NCI-H1417 treated with DMSO at 0.1 percent for 48 hours (cell line): ENCODE results near the gene KCNC1.

Source experiments
- DNase-seq: peaks from one replicate; lab custom pipeline; 2025; lab: John Stamatoyannopoulos, UW

The KCNC1 gene

DNA sequence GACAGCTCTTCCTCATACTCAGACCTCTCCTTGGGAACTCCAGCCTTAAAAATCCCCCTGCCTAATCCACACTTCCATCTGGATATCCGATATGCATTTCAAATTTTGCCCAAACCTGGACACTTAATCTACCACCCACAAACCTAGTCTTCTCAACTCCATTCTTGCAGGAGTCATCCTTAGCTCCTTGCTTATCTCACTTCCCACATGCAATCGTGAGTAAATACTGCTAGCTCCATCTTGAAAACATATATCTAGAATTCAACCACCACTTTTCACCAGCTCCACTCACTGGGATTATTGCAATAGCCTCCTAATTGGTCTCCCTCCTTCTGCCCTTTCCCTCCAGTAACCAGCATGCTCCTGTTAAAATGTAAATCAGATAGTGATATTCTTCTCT lies 17.8 kb upstream of the KCNC1 start:
- DNase-seq, result no peak

DNA sequence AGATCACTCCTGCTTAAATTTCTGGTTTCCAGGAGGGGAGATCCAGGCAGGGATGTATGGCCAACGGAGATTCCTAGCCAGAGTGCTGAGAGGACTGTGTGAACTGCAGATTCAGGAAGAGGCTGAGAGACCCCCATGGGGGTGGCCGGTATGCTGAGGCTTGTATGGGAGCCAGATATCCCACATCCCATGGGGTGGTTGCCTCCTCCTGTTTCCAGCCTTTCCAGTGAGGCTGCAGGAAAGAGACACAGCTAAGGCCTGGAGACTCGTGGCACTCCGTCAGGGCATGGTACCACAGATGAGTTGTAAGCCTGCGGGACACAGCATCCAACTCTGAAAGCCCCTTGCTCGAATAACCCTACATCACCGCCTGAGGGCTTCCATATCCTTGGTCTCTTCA lies 16.6 kb upstream of the KCNC1 start:
- DNase-seq, result no peak

- DNase-seq, result no peak
Measured at GRCh38 chr11:17718510-17718962, 16.0 kb upstream of the KCNC1 start.

DNA sequence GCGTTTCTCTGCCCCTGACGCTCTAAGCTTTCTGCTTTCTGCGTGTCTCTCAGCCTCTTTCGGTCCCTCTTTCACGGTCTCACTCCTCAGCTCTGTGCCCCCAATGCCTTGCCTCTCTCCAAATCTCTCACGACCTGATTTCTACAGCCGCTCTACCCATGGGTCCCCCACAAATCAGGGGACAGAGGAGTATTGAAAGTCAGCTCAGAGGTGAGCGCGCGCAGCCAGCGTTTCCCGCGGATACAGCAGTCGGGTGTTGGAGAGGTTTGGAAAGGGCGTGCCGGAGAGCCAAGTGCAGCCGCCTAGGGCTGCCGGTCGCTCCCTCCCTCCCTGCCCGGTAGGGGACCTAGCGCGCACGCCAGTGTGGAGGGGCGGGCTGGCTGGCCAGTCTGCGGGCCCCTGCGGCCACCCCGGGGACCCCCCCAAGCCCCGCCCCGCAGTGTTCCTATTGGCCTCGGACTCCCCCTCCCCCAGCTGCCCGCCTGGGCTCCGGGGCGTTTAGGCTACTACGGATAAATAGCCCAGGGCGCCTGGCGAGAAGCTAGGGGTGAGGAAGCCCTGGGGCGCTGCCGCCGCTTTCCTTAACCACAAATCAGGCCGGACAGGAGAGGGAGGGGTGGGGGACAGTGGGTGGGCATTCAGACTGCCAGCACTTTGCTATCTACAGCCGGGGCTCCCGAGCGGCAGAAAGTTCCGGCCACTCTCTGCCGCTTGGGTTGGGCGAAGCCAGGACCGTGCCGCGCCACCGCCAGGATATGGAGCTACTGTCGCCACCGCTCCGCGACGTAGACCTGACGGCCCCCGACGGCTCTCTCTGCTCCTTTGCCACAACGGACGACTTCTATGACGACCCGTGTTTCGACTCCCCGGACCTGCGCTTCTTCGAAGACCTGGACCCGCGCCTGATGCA lies 15.3 kb upstream of the KCNC1 start, which contains the start of gene MYOD1:
Gene MYOD1, plus strand, starts transcription at position 544 of the 910 bp plus-strand sequence. Its CDS starts 212 bp downstream, at position 756.
- DNase-seq, result no peak

DNA sequence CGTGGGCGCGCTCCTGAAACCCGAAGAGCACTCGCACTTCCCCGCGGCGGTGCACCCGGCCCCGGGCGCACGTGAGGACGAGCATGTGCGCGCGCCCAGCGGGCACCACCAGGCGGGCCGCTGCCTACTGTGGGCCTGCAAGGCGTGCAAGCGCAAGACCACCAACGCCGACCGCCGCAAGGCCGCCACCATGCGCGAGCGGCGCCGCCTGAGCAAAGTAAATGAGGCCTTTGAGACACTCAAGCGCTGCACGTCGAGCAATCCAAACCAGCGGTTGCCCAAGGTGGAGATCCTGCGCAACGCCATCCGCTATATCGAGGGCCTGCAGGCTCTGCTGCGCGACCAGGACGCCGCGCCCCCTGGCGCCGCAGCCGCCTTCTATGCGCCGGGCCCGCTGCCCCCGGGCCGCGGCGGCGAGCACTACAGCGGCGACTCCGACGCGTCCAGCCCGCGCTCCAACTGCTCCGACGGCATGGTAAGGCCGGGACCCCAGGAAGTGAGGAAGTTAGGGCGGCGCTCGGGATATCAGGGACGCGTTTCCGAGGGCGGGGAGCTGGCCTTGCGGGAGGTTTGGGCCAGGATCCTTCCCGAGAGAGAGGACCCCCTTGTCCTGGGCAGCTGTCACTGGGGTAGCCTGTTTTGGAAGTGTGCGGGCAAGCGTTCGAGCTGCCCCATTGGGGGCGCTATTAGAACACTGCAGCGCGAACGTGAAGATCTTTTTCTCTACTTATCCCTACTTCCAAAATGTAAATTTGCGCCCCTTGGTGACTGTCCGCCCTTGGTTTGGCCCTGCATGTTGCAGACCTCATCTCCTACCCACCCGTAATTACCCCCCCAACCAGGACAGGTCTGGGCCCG lies 14.4 kb upstream of the KCNC1 start:
- no peak for DNase-seq

DNA sequence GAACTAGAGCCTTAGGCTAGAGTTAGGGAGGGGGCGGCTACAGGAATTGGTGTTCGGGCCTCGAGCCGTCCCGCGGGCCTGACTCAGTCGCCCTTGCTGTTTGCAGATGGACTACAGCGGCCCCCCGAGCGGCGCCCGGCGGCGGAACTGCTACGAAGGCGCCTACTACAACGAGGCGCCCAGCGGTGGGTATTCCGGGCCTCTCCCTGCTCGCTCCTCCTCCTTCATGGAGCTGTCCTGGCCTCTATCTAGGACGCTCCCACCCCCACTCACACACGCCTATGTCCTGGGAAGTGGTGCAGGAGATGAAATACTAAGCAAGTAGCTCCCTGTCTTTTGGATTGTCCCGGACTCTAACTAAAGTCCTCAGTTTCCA lies 13.8 kb upstream of the KCNC1 start:
- no peak for DNase-seq

DNA sequence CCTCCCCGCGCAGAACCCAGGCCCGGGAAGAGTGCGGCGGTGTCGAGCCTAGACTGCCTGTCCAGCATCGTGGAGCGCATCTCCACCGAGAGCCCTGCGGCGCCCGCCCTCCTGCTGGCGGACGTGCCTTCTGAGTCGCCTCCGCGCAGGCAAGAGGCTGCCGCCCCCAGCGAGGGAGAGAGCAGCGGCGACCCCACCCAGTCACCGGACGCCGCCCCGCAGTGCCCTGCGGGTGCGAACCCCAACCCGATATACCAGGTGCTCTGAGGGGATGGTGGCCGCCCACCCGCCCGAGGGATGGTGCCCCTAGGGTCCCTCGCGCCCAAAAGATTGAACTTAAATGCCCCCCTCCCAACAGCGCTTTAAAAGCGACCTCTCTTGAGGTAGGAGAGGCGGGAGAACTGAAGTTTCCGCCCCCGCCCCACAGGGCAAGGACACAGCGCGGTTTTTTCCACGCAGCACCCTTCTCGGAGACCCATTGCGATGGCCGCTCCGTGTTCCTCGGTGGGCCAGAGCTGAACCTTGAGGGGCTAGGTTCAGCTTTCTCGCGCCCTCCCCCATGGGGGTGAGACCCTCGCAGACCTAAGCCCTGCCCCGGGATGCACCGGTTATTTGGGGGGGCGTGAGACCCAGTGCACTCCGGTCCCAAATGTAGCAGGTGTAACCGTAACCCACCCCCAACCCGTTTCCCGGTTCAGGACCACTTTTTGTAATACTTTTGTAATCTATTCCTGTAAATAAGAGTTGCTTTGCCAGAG lies 13.2 kb upstream of the KCNC1 start:
- DNase-seq, result no peak

DNA sequence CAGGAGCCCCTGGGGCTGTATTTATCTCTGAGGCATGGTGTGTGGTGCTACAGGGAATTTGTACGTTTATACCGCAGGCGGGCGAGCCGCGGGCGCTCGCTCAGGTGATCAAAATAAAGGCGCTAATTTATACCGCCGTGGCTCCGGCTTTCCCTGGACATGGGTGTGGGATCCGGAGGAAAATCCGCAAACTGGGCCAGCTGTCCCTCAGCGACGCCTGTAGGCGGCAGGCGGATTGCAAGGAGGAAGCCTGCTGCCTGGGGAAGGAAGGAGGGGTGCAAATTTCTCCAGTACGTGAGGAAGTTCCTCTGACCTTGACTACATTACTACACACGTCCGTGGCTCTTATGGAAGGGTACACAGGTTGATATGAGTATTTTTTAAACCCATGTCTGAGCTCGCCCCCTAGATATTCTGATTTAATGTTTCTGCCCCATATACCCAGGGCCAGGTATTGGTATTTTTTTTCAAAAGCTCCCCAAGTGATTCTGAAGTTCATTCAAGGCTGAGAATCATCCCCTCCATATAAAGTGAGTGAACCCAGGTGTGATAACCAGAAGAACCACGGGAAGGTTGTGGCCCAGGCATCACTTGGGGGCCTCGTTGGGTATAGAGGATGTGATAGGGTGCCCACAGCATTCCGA lies 12.5 kb upstream of the KCNC1 start:
- DNase-seq, result no peak

- no peak for DNase-seq
Measured at GRCh38 chr11:17724020-17724908, 10.3 kb upstream of the KCNC1 start.

GRCh38 chr11:17725174-17725573 lies 9.4 kb upstream of the KCNC1 start:
- DNase-seq, result no peak

- no peak for DNase-seq
Measured at GRCh38 chr11:17730137-17730536, 4.4 kb upstream of the KCNC1 start.

DNA sequence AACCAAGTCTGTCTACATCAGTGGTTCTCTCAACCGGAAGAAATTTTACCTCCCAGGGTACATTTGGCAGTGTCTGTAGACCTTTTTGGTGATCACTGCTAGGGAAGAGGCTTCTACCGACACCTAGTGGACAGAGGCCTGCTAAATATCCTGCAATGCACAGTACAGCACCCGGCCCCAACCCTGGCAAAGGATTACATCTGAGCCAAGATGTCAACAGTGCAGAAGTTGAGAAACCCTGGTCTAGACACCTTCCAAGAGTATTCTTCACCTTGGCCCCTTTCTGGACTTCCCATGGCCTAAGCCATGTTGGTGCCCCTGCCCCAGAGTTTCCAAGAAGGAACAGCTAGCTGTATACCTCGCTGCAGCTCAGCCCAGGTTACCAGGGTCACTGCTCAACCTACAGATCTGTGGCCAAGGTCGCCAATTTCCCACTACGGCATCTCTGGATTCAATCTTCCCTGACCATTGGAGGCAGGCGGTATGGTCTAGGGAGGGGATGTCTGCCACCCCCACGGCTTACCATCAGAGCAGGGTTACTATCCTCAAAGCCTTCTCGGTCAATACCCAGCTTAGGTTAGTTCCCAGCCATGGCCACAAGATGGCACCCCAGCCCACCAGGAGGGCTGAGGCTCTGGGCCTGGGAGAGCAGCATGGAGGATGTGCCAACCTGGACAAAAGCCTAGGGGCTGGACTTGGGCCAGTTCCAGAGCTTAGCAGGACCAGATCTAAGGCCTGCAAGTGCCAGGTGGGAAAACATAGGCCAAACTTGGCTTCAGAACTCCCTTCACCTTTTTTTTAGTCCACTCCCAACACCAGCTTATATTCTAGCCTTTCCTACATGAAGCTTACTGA lies 3.7 kb upstream of the KCNC1 start:
- peak; percentile 66 for DNase-seq

- DNase-seq, result no peak
Measured at GRCh38 chr11:17733261-17733660, 1.3 kb upstream of the KCNC1 start.

DNA sequence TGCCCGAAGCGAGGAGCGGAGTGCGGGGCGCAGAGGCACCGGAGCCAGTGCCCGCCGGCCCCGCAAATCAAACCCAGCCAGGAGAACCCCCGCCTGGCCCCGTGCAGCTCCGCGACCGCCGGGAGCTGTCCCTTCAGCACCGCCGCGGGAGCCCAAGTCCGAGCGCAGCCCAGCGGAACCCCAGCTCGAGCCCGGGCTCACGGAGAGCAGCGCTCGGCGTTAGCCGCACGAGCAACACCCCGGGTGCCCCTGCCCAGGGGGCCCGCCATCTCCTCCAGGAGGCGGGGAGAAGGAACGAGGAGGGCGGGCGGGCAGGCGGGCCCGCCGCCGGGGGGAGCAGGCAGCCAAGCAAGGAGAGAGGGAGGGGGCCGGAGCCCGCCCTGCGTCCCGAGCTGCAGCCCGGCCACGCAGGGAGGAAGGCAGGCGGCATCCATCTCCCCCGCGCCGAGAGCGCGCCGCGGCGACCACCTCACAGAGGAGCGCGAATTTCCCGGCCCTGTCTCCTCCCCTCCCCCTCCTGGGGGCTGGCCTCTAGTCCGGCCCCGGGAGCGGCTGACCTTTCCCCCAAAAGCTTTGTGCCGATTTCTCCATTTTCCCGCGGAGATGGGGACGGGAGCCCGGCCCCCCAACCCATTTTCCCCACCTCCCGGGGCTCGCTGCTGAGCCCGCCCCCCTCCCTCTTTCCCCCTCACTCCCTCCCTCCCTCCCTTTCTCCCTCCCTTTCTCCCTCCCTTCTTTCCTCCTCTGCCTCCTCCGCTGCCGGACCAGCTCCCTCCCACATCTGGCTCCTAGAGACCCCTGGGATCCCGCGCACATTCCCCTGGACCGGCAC lies 621 bp downstream of the KCNC1 start:
- DNase-seq, result no peak

DNA sequence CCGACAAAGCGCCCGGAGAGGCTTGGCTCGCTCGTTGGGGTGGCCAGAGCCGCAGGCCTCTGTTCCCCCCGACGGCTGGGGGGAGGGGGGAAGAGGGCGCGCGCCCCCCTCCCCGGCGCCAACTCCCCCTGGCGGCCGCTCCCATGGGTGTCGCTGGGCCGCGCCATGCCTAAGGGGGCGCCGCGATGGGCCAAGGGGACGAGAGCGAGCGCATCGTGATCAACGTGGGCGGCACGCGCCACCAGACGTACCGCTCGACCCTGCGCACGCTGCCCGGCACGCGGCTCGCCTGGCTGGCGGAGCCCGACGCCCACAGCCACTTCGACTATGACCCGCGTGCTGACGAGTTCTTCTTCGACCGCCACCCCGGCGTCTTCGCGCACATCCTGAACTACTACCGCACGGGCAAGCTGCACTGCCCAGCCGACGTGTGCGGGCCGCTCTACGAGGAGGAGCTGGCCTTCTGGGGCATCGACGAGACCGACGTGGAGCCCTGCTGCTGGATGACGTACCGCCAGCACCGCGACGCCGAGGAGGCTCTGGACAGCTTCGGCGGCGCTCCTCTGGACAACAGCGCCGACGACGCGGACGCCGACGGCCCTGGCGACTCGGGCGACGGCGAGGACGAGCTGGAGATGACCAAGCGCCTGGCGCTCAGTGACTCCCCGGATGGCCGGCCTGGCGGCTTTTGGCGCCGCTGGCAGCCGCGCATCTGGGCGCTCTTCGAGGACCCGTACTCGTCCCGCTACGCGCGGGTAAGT lies 1.4 kb downstream of the KCNC1 start:
- no peak for DNase-seq

GRCh38 chr11:17736579-17736893 lies 2.0 kb downstream of the KCNC1 start:
- DNase-seq, result no peak

DNA sequence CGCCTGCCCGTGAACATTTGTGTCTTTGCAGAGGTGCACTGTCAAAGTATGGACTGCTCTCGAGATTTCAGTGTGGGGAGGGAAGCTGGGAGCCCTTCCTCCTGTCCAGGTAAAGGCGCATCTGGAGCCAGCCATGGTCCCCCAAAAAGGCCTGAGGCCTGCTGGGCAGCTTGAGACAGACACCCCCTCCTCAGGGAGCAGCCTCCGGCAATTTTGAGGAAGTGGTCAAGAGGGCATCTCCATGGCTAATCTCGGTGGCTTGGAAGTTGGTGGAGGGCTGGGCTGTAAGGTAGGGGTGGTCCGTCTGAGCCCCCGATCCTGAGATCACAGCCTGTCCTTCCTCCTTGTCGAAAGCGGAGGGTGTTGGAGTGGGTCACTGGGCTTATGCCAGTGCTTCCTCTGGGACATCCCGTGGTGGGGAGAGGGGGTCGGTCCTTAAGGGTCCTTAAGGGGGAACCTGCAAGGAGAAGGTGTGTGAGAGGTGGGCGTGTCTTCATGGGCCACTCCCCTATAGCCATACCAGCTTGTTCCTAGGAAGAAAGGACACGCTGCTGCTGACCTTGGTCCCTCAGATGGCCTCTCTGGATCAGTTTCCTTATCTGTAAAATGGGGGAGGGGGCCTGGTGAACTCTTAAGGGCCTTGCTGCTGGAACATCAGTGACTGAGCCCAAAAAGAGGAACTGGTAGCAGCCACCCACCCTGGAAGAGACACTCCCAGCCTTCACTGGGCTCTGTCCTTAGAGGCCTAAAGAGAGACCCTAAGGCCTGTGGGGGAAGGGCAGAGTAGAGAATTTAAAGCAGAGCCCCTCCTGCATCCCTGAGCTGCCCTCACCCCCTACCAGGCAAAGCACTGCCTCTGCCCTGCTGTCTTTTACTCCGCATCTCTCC lies 2.6 kb downstream of the KCNC1 start:
- no peak for DNase-seq
